Ovary (tissue), 9 donors: ENCODE data around the gene AGPAT4. TPM values are rescaled to one million over a fixed set of nuclear protein-coding genes. Genes with fewer than 3 reads are reported as not detected.
"Not testable (repeated sequence)": the region's sequence is repeated elsewhere in the genome, so short reads cannot be mapped to it uniquely, and the experiment has no call there.

ENCODE experiments used
- DNase-seq, 5 donors: peaks; one replicate each; pipeline ENCODE4 v3.0.0-alpha.2; 2019 to 2020
- H3K27ac ChIP-seq, 2 donors: fragments of 200-600 bp; one replicate each; pipeline versions ENCODE4 v1.5.1 to v1.8.0; 2019 to 2022
- H3K27me3 ChIP-seq: fragments of 200-600 bp; one replicate; pipeline ENCODE4 v1.8.0; 2022
- H3K36me3 ChIP-seq: fragments of 200-600 bp; sonication (generic); one replicate; pipeline ENCODE4 v1.5.1; 2019
- H3K4me1 ChIP-seq: one replicate; pipeline ENCODE4 v1.8.1; 2013; ENCODE audit warnings: mild to moderate bottlenecking, moderate library complexity; ENCODE audit not compliant: insufficient read depth
- H3K4me3 ChIP-seq: fragments of 200-600 bp; sonication (generic); one replicate; pipeline ENCODE4 v1.5.1; 2017
- H3K9me3 ChIP-seq, 2 donors: fragments of 200-600 bp in 1 of 2; sonication (generic) in 1 of 2; one replicate each; pipeline versions ENCODE4 v1.5.1 to v1.8.1; 2013 to 2019; ENCODE audit warnings: mild to moderate bottlenecking in 1 of 2, moderate library complexity in 1 of 2
- EP300 ChIP-seq: sonication (generic); formaldehyde crosslinking; IDR thresholded peaks from one replicate; pipeline ENCODE4 v1.6.1; 2017; ENCODE audit warnings: antibody characterized with exemption
- POLR2A ChIP-seq: fragments of 450-650 bp; IDR thresholded peaks from one replicate; pipeline ENCODE4 v1.6.1; 2017; ENCODE audit warnings: antibody characterized with exemption, mild to moderate bottlenecking, moderate library complexity
- WGBS, 3 donors: extraction: QIAGEN DNeasy Blood & Tissue Kit in 1 of 3; methylation state at CpG; one replicate each; pipeline versions ENCODE4 v1.1.5 to v1.1.7; 2013 to 2017; 5-methylcytosine and 5-hydroxymethylcytosine counted together
- intact Hi-C, 4 donors: fragments of 100-400 bp; cut with DNase I; formaldehyde crosslinking; loops; one replicate each; pipeline versions ENCODE4 v1.11.0 to v1.15.1; 2022 to 2023
- polyA plus RNA-seq, 2 donors: library from polyadenylated mRNA; stranded (reverse); fragments of 200-250 nt in 1 of 2; fragments of 350-450 nt in 1 of 2; fragmentation: Illumina TruSeq in 1 of 2; extraction: RNeasy Lipid Tissue Mini Kit (QIAGEN cat#74804) in 1 of 2; gene quantifications; one replicate each; pipeline ENCODE4 v1.2.3, GENCODE V29; 2013 to 2014
- total RNA-seq, 7 donors: library from RNA; depleted of rRNA in 2 of 7; stranded (reverse); fragments of >200 nt in 2 of 7; fragmentation: NEBNext Ultra II Directional in 3 of 7; extraction: Animal tissue kit (Norgen Biotek cat#: 25700) in 3 of 7; gene quantifications; one replicate each; pipeline versions ENCODE4 v1.1.0 to v1.2.4, GENCODE V29; 2016 to 2023
- TF ChIP-seq, protein P1 (sequence below), 3 donors: fragments of 450-650 bp in 2 of 3; fragments of 200-600 bp in 1 of 3; IDR thresholded peaks; one replicate each; pipeline versions ENCODE4 v1.5.1 to v1.8.0; 2016 to 2022; ENCODE audit warnings: antibody characterized with exemption in 3 of 3, mild to moderate bottlenecking in 1 of 3
- donor health status: DM: no; HTN: no; CAD: no; lungs with moderate emphysema.
- donor health status: DM: no; HTN: no; CAD: no.
- donor health status: Bipolar disorder and iron deficiency.
- donor health status: DM: yes; HTN: yes; CAD: no.
- donor health status: DM: no; HTN: no; CAD: no.
- donor health status: DM: yes; HTN: yes; CAD: no.

AGPAT4 gene
- total and polyA plus RNA-seq, 9 donors = 4.4 to 13.7 (median 8.9) TPM

DNA sequence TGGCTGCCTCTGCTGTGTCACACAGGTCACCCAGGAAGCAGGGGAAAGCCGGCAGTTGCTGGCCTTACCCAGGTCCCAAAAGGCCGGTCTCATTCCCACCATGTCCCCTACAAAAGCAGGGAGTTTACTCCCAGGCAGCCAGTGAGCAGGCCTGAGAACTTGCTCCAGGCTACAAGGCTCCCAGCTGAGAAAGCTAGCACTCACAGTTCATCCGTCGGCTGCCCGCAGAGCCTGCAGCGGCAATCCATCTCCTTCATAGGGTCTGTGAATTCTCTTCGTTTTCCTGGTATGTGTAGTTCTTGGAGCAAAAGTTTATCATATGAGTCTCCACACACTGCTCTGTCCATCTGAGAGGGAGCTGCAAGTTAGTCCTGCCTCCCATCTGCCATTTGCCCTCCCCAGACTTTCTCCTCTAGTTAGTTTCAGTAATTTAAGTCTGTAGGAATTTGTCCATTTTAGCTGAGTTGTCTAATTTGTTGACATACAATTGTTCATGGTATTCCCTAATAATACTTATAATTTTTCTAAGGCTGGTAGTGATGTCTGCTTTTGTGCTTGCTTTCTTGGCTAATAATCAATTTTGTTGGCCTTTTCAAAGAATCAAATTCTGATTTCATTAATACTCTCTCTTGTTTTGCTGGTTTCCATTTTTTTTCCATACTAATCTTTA, 146.7 kb downstream of the AGPAT4 start:
- 96 to 97% (median 97%) methylated on average over 7 of the region's 7 CpGs for WGBS, 3 donors
- Histone ChIP-seq H3K4me3 (no peak overlapping the region), H3K4me1 (no peaks in the 10 kb centered on the region), H3K9me3 (peaks cover 0 to 6% of the 10 kb centered on the region in 2 donors), H3K27me3 (no peaks in the 10 kb centered on the region), H3K36me3 (no peaks in the 10 kb centered on the region), H3K27ac (no peak overlapping the region)
- no peak for TF ChIP-seq POLR2A
- no peak for TF ChIP-seq EP300
- TF ChIP-seq, protein P1, sequence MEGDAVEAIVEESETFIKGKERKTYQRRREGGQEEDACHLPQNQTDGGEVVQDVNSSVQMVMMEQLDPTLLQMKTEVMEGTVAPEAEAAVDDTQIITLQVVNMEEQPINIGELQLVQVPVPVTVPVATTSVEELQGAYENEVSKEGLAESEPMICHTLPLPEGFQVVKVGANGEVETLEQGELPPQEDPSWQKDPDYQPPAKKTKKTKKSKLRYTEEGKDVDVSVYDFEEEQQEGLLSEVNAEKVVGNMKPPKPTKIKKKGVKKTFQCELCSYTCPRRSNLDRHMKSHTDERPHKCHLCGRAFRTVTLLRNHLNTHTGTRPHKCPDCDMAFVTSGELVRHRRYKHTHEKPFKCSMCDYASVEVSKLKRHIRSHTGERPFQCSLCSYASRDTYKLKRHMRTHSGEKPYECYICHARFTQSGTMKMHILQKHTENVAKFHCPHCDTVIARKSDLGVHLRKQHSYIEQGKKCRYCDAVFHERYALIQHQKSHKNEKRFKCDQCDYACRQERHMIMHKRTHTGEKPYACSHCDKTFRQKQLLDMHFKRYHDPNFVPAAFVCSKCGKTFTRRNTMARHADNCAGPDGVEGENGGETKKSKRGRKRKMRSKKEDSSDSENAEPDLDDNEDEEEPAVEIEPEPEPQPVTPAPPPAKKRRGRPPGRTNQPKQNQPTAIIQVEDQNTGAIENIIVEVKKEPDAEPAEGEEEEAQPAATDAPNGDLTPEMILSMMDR (IDR thresholded peaks at IDR 0.05) = no peak
- intact Hi-C loops = no loop called here
- DNase-seq = no peak

DNA sequence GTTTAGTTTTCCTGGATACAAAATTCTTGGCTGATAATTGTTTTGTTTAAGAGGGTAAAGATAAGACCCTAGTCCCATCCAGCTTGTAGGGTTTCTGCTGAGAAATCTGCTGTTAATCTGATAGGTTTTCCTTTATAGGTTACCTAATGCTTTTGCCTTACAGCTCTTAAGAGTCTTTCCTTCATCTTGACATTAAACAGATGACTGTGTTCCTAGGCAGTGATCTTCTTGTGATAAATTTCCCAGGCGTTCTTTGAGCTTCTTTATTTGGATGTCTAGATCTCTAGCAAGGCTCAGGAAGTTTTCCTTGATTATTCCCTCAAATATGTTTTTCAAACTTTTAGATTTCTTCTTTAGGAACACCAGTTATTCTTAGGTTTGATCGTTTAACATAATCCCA, 148.3 kb downstream of the AGPAT4 start:
- H3K4me3 ChIP-seq = no peak overlapping the region
- 91 to 96% (median 91%) methylated on average over 2 of the region's 2 CpGs for WGBS, 3 donors
- TF ChIP-seq, protein P1 (IDR thresholded peaks at IDR 0.05) = no peak
- no peak for TF ChIP-seq EP300
- no peaks in the 10 kb centered on the region for H3K36me3 ChIP-seq
- no peaks in the 10 kb centered on the region for H3K27me3 ChIP-seq
- intact Hi-C loops = no loop called here
- no peak for DNase-seq
- H3K9me3 ChIP-seq = peaks cover 0 to 6% of the 10 kb centered on the region in 2 donors
- H3K4me1 ChIP-seq = no peaks in the 10 kb centered on the region
- no peak overlapping the region for H3K27ac ChIP-seq

DNA sequence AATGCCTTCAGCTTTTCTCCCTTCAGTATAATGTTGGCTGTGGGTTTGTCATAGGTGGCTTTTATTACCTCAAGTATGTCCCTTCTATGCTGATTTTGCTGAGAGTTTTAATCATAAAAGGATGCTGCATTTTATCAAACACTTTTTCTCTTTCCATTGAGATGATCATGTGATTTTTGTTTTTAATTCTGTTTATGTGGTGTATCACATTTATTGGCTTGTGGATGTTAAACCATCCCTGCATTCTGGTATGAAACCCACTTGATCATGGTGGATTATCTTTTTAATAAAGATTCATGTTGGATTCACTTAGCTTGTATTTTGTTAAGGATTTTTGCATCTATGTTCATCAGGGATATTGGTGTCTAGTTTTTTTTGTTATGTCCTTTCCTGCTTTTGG, 150.5 kb downstream of the AGPAT4 start:
- H3K4me1 ChIP-seq, intact Hi-C loops, H3K27ac ChIP-seq, H3K9me3 ChIP-seq, H3K36me3 ChIP-seq, H3K4me3 ChIP-seq, H3K27me3 ChIP-seq, DNase-seq: not testable (repeated sequence)

DNA sequence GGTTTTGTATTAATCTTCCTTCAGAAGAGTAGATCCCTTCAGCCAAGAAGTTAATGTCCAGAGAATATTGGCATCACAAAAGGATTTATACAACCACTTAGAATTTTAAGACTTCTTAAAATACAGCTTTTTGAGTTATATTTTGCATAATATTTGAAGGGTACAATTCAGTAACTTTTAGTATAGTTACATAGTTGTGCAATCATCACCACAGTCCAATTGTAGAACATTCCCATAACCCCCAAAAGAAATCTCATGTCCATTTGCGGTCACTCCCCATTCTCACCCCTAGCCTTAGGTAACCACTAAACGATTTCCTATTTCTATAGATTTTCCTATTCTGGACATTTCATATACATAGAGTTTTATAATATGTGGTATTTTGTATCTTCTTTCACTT, 155.9 kb downstream of the AGPAT4 start:
- TF ChIP-seq POLR2A = no peak
- TF ChIP-seq, protein P1 (IDR thresholded peaks at IDR 0.05) = no peak
- no peak for TF ChIP-seq EP300
- Histone ChIP-seq H3K4me3 (no peak overlapping the region), H3K36me3 (no peaks in the 10 kb centered on the region), H3K9me3 (peaks cover 0 to 3% of the 10 kb centered on the region in 2 donors), H3K4me1 (no peaks in the 10 kb centered on the region), H3K27me3 (no peaks in the 10 kb centered on the region), H3K27ac (no peak overlapping the region)
- 97 to 99% (median 98%) methylated on average over 2 of the region's 2 CpGs for WGBS, 3 donors
- intact Hi-C loops = no loop called here
- DNase-seq = no peak

DNA sequence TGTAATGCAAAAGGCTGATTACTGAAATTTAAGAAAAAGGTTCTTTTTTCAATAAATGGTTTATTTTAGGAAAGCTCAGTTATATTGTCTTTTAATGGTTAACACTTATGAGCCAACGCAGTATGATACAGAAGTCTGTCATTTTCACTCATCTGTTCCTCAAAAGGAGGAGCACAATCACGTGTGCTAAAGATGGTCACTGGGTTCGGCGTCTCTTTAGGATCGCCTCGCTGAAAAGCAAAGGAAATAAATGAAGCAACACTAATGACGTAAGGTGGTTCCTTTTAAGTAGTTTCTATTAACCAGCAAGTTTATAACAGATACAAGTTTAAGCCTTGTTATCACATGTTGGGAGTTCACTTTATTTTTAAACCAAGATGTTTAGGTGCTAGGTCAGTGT, 156.6 kb downstream of the AGPAT4 start:
- Histone ChIP-seq H3K9me3 (no peaks in the 10 kb centered on the region), H3K27ac (no peak overlapping the region), H3K36me3 (no peaks in the 10 kb centered on the region), H3K4me1 (no peaks in the 10 kb centered on the region), H3K4me3 (no peak overlapping the region), H3K27me3 (no peaks in the 10 kb centered on the region)
- DNase-seq = no peak
- WGBS, 3 donors = 83 to 85% (median 84%) methylated on average over 7 of the region's 7 CpGs
- intact Hi-C loops = no loop called here
- TF ChIP-seq POLR2A = no peak
- TF ChIP-seq, protein P1 (IDR thresholded peaks at IDR 0.05) = no peak
- no peak for TF ChIP-seq EP300
